ENCODE data around the gene LRRC8C.
A peak's percentile ranks its signal among the peaks of the same experiment; 100 is the strongest.

Gene LRRC8C

DNA sequence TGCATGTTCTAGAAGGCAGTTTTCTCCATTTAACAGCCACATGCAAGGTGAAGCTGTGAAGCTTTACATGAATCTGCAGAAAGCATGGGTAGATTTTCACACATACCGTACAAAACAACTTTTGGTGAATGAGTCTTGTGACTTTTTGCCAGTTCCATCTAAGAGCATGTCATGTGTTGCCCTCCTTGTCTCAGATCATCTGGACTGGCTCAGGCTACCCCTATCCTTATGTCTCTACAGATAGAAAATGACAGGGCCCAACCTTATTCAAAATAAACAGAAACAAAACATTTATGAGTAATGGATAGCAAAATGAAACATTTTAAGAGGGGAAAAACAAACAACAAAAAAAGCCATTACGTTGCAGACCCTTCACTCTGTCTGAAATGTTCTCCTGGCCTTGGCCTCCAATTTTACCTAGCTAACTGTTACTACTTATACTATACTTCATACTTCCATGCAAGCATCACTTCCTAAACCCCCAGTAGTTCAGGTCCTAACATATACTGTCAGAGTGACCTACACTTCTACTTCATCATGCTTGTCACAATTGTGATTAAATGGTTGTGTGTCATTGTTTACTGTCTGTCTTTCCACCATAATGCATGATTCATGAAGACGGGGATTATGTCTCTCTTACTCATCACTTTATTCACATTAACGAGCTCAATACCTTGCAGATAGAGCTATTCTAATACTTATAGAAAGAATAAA is 39.0 kb downstream of the LRRC8C start:
- Mint-ChIP-seq H3K9me3 (no peaks in the 10 kb centered on the region), H3K27me3 (no peaks in the 10 kb centered on the region), H3K36me3 (ENCODE audit: insufficient read depth) (peaks cover 6% of the 10 kb centered on the region), H3K4me3 (peak overlapping the region; percentile 14), H3K4me1 (peaks cover 90% of the 10 kb centered on the region), H3K27ac (ENCODE audit: low read depth) (peak overlapping the region; percentile 80)
- DNase-seq (ENCODE audit: low spot score in 2 of 2) (no peak), ATAC-seq (replicated peaks; ENCODE audit: extremely low read depth, poor library complexity, severe bottlenecking) (no peak)

DNA sequence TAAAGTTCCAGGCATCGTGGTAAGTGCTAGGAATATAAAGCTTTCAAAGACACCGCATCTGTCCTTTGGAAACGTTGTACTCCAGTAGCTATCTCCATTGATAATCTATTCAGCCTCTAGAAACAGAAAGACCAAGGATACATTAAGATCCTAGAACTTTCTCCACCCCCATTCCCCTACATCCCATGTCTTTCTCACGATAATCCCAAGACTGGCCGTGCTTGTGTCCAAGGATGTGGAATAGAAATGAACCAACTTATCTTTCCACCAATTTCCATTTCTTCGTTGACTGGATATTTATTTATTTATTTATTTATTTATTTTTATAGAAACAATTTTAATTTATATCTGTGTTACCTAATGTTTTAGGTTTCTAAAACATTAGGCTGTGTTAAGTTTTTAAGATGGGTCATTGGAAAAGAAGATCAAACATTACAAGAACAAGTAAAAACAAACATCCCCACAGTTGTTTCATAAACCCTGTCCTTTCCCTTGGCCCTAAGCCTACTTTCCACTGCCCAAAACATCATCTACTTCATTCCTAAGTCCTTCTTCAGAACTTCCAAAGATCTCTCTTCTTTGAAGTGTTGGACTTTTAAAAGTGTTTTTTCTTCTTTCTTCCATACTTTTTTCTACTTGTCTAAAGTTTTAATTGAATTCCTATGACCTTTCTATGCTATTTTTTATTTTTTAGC is 39.7 kb downstream of the LRRC8C start:
- H3K27me3 Mint-ChIP-seq, result no peaks in the 10 kb centered on the region
- DNase-seq (ENCODE audit: low spot score in 2 of 2) (no peak), ATAC-seq (replicated peaks; ENCODE audit: extremely low read depth, poor library complexity, severe bottlenecking) (no peak)
- H3K4me3 Mint-ChIP-seq, result peak overlapping the region; percentile 14
- H3K4me1 Mint-ChIP-seq, result peaks cover 85% of the 10 kb centered on the region
- peaks cover 4% of the 10 kb centered on the region for H3K36me3 Mint-ChIP-seq (ENCODE audit: insufficient read depth)
- no peaks in the 10 kb centered on the region for H3K9me3 Mint-ChIP-seq
- peak overlapping the region; percentile 88 for H3K27ac Mint-ChIP-seq (ENCODE audit: low read depth)

DNA sequence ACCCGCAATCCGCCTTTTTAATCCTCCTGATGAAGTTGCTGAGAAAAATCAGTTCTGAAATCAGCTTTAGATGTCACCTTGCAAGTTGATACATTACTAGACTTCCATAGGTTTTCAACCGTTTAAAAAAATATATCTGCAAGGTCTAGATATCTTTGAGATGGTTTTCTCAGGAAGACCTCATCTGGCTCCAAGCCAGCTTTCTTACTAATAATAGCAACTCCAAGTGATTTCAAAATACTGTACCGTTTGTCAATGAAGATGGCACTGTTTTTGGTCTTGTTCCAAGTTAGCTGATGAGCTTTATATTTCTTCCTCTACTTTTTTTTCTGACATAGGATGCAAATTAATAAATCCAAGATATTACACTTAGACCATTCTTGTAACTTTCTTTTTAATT is 40.3 kb downstream of the LRRC8C start:
- Mint-ChIP-seq H3K27me3 (no peaks in the 10 kb centered on the region), H3K27ac (ENCODE audit: low read depth) (peak overlapping the region; percentile 88), H3K4me1 (peaks cover 86% of the 10 kb centered on the region), H3K9me3 (no peaks in the 10 kb centered on the region), H3K4me3 (no peak overlapping the region), H3K36me3 (ENCODE audit: insufficient read depth) (peaks cover 2% of the 10 kb centered on the region)
- no peak for ATAC-seq (replicated peaks; ENCODE audit: extremely low read depth, poor library complexity, severe bottlenecking)
- no peak for DNase-seq (ENCODE audit: low spot score in 2 of 2)

DNA sequence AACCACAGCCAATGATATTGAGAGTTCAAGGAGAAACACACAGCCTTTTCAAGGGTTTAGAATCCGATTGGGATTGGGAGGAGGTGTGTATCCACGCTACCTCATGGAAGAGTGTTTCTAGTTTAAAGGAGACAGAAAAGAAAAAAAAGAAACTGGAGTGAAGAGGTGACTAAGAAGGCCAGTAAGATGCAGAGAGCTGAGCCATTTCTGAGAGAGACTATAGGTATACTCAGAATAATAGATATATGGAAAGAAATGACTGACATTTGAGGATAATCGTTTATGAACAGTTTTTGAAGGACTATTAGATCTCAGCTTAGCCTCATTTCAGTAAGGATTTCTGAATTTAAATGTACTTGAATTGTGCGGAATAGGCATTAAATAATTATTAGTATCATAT is 42.8 kb downstream of the LRRC8C start:
- ATAC-seq (replicated peaks; ENCODE audit: extremely low read depth, poor library complexity, severe bottlenecking) (no peak), DNase-seq (ENCODE audit: low spot score in 2 of 2) (no peak)
- Mint-ChIP-seq H3K27me3 (no peaks in the 10 kb centered on the region), H3K4me1 (peaks cover 82% of the 10 kb centered on the region), H3K9me3 (no peaks in the 10 kb centered on the region), H3K36me3 (ENCODE audit: insufficient read depth) (peaks cover 3% of the 10 kb centered on the region), H3K27ac (ENCODE audit: low read depth) (peak overlapping the region; percentile 27), H3K4me3 (no peak overlapping the region)

- H3K4me1 Mint-ChIP-seq, result peaks cover 52% of the 10 kb centered on the region
- H3K36me3 Mint-ChIP-seq (ENCODE audit: insufficient read depth), result peaks cover 8% of the 10 kb centered on the region
- peak overlapping the region; percentile 25 for H3K27ac Mint-ChIP-seq (ENCODE audit: low read depth)
- H3K27me3 Mint-ChIP-seq, result no peaks in the 10 kb centered on the region
- no peak overlapping the region for H3K4me3 Mint-ChIP-seq
- ATAC-seq (replicated peaks; ENCODE audit: extremely low read depth, poor library complexity, severe bottlenecking) (no peak), DNase-seq (ENCODE audit: low spot score in 2 of 2) (no peak)
- H3K9me3 Mint-ChIP-seq, result no peaks in the 10 kb centered on the region
Measured at GRCh38 chr1:89681045-89681729, 48.3 kb downstream of the LRRC8C start.

GRCh38 chr1:89682611-89683010 is 49.7 kb downstream of the LRRC8C start:
- Mint-ChIP-seq H3K4me3 (no peak overlapping the region), H3K9me3 (no peaks in the 10 kb centered on the region), H3K27ac (ENCODE audit: low read depth) (no peak overlapping the region), H3K27me3 (no peaks in the 10 kb centered on the region), H3K36me3 (ENCODE audit: insufficient read depth) (peaks cover 11% of the 10 kb centered on the region), H3K4me1 (peaks cover 51% of the 10 kb centered on the region)
- DNase-seq (ENCODE audit: low spot score in 2 of 2) (no peak), ATAC-seq (replicated peaks; ENCODE audit: extremely low read depth, poor library complexity, severe bottlenecking) (no peak)

GRCh38 chr1:89685461-89685860 is 52.5 kb downstream of the LRRC8C start:
- ATAC-seq (replicated peaks; ENCODE audit: extremely low read depth, poor library complexity, severe bottlenecking) (no peak), DNase-seq (ENCODE audit: low spot score in 2 of 2) (no peak)
- Mint-ChIP-seq H3K4me1 (peaks cover 51% of the 10 kb centered on the region), H3K9me3 (no peaks in the 10 kb centered on the region), H3K36me3 (ENCODE audit: insufficient read depth) (peaks cover 25% of the 10 kb centered on the region), H3K4me3 (no peak overlapping the region), H3K27ac (ENCODE audit: low read depth) (peak overlapping the region; percentile 24), H3K27me3 (no peaks in the 10 kb centered on the region)

GRCh38 chr1:89686520-89686919 is 53.6 kb downstream of the LRRC8C start:
- Mint-ChIP-seq H3K9me3 (no peaks in the 10 kb centered on the region), H3K27me3 (no peaks in the 10 kb centered on the region), H3K4me1 (peaks cover 49% of the 10 kb centered on the region), H3K4me3 (no peak overlapping the region), H3K27ac (ENCODE audit: low read depth) (peak overlapping the region; percentile 44), H3K36me3 (ENCODE audit: insufficient read depth) (peaks cover 31% of the 10 kb centered on the region)
- DNase-seq (ENCODE audit: low spot score in 2 of 2), result no peak
- no peak for ATAC-seq (replicated peaks; ENCODE audit: extremely low read depth, poor library complexity, severe bottlenecking)

GRCh38 chr1:89687254-89687653 is 54.3 kb downstream of the LRRC8C start:
- Mint-ChIP-seq H3K27ac (ENCODE audit: low read depth) (peak overlapping the region; percentile 44), H3K4me1 (peaks cover 51% of the 10 kb centered on the region), H3K9me3 (no peaks in the 10 kb centered on the region), H3K4me3 (no peak overlapping the region), H3K27me3 (no peaks in the 10 kb centered on the region), H3K36me3 (ENCODE audit: insufficient read depth) (peaks cover 31% of the 10 kb centered on the region)
- DNase-seq (ENCODE audit: low spot score in 2 of 2) (no peak), ATAC-seq (replicated peaks; ENCODE audit: extremely low read depth, poor library complexity, severe bottlenecking) (no peak)

GRCh38 chr1:89688607-89689006 is 55.7 kb downstream of the LRRC8C start:
- no peak overlapping the region for H3K4me3 Mint-ChIP-seq
- DNase-seq (ENCODE audit: low spot score in 2 of 2) (no peak), ATAC-seq (replicated peaks; ENCODE audit: extremely low read depth, poor library complexity, severe bottlenecking) (no peak)
- H3K27ac Mint-ChIP-seq (ENCODE audit: low read depth), result peak overlapping the region; percentile 84
- no peaks in the 10 kb centered on the region for H3K9me3 Mint-ChIP-seq
- peaks cover 33% of the 10 kb centered on the region for H3K36me3 Mint-ChIP-seq (ENCODE audit: insufficient read depth)
- peaks cover 62% of the 10 kb centered on the region for H3K4me1 Mint-ChIP-seq
- H3K27me3 Mint-ChIP-seq, result no peaks in the 10 kb centered on the region

- Mint-ChIP-seq H3K27me3 (no peaks in the 10 kb centered on the region), H3K27ac (ENCODE audit: low read depth) (peak overlapping the region; percentile 84), H3K4me3 (no peak overlapping the region), H3K36me3 (ENCODE audit: insufficient read depth) (peaks cover 35% of the 10 kb centered on the region), H3K4me1 (peaks cover 66% of the 10 kb centered on the region), H3K9me3 (no peaks in the 10 kb centered on the region)
- ATAC-seq (replicated peaks; ENCODE audit: extremely low read depth, poor library complexity, severe bottlenecking) (no peak), DNase-seq (ENCODE audit: low spot score in 2 of 2) (no peak)
Measured at GRCh38 chr1:89689234-89689633, 56.3 kb downstream of the LRRC8C start.

DNA sequence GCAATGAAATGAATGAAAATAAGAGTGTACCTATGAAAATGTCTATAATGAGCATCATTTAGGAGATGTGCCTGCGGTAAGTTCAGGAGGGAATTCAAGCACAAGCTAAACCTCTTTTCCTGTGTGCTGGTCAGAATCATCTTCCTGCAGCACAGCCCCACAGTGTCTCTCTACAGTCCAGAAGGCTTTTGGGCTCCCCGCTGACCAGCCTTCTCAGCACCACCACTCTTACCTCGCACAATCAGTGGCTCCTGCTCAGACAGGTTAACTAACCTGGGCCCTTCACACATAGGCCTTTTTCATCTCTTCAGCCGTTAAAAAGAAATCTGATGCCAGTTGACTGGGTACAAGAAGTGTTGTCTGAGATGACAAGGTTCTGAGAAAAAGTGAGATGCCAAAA is 57.7 kb downstream of the LRRC8C start:
- ATAC-seq (replicated peaks; ENCODE audit: extremely low read depth, poor library complexity, severe bottlenecking) (no peak), DNase-seq (ENCODE audit: low spot score in 2 of 2) (no peak)
- H3K27me3 Mint-ChIP-seq, result no peaks in the 10 kb centered on the region
- H3K4me3 Mint-ChIP-seq, result no peak overlapping the region
- no peaks in the 10 kb centered on the region for H3K9me3 Mint-ChIP-seq
- peak overlapping the region; percentile 84 for H3K27ac Mint-ChIP-seq (ENCODE audit: low read depth)
- H3K36me3 Mint-ChIP-seq (ENCODE audit: insufficient read depth), result peaks cover 33% of the 10 kb centered on the region
- H3K4me1 Mint-ChIP-seq, result peaks cover 62% of the 10 kb centered on the region
